ENCODE data around the gene PPP2R3C. TPM values are rescaled to one million over a fixed set of nuclear protein-coding genes. Genes with fewer than 3 reads are reported as not detected.

Gene PPP2R3C
- total and polyA plus RNA-seq, 2 of the 4 experiments (the other 2 are of a cell fraction) = 15.9 to 17.0 TPM

DNA sequence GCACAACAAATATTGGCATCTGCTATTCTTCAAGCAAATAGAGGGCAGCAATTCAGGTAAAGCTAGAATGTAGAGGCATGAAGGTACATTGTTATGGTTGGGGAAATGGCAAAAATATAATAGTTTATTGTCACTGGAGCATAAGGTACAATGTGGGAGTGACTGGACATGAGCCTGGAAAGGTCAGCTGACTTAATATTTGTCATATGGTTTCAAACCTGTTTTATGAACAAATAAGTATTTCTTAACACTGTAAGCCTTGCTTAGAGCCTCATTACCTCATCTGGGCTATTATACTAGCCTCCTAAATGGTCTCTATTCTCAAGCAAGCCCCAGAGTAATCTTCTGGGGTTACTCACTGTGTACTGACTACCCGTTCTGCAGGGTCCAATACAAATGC lies 42.0 kb downstream of the PPP2R3C start:
- in situ Hi-C loops (cut with MboI; ENCODE audit: low sequenced_read_pairs) (no loop called here), dilution Hi-C loops (cut with HindIII; ENCODE audit: low sequenced_read_pairs, unreplicated experiment) (no loop called here), intact Hi-C loops (cut with micrococcal nuclease) (loop anchor here (5.0 kb wide), 1 partner anchor 67 kb away; no protein-coding TSS in a partner anchor)
- Histone ChIP-seq H3K4ac (ENCODE audit: low read depth, low read length) (no peak overlapping the region), H3K4me2 (ENCODE audit: low read depth, low read length) (no peak overlapping the region), H4K8ac (ENCODE audit: low read depth in 2 of 2, low read length in 2 of 2) (no peak overlapping the region), H4K20me1 (ENCODE audit: insufficient read depth, low read length) (no peaks in the 10 kb centered on the region), H3K4me3 (ENCODE audit: insufficient read depth, low read depth, low read length) (no peak overlapping the region), H4K91ac (ENCODE audit: insufficient read depth, low read depth, low read length) (no peak overlapping the region), H2BK15ac (ENCODE audit: low read depth, low read length) (no peak overlapping the region), H2AK9ac (replicated peaks; ENCODE audit: low read depth, low read length, poor library complexity) (no peak overlapping the region), H3K18ac (ENCODE audit: low read depth, low read length) (no peak overlapping the region), H3K9me3 (ENCODE audit: control insufficient read depth, insufficient read depth, low read length) (no peaks in the 10 kb centered on the region), H3K4me1 (ENCODE audit: control insufficient read depth, insufficient read depth, low read length) (no peaks in the 10 kb centered on the region), H3K56ac (ENCODE audit: extremely low read depth, insufficient read depth, low read length) (no peak overlapping the region), H3K14ac (replicated peaks; ENCODE audit: low read depth, low read length) (no peak overlapping the region), H2AK5ac (ENCODE audit: low read depth, low read length) (no peak overlapping the region), H3K36me3 (ENCODE audit: control insufficient read depth, insufficient read depth, low read length) (peaks cover 14% of the 10 kb centered on the region), H3K27ac (ENCODE audit: insufficient read depth, low read length) (no peak overlapping the region), H3K9ac (ENCODE audit: low read depth, low read length) (no peak overlapping the region), H4K5ac (ENCODE audit: low read depth, low read length) (no peak overlapping the region), H3K23ac (ENCODE audit: low read depth, low read length) (no peak overlapping the region), H2BK120ac (ENCODE audit: low read depth, low read length) (no peak overlapping the region), H3K9me1 (ENCODE audit: insufficient read depth, low read length) (no peaks in the 10 kb centered on the region), H2AFZ (replicated peaks; ENCODE audit: low read length, poor library complexity) (no peak overlapping the region), H2BK5ac (ENCODE audit: low read depth, low read length, poor library complexity, severe bottlenecking) (no peak overlapping the region), H3K27me3 (ENCODE audit: control insufficient read depth, insufficient read depth, low read length) (no peaks in the 10 kb centered on the region), H3K79me1 (ENCODE audit: low read depth in 1 of 2, low read length in 2 of 2) (peaks cover 0 to 7% of the 10 kb centered on the region in 2 experiments; a peak in 2 of 4 replicates), H2BK20ac (ENCODE audit: low read depth, low read length) (no peak overlapping the region)
- ATAC-seq (ENCODE audit: low read depth) = no peak
- CTCF ChIA-PET = no interaction called here
- DNase-seq = no peak
- no TSS peak for BruUV-seq (replicated peaks)
- TF ChIP-seq MAFK (IDR thresholded peaks at IDR 0.05; ENCODE audit: low read depth, low read length) = no peak
- TF ChIP-seq MXI1 (IDR thresholded peaks at IDR 0.05; ENCODE audit: borderline replicate concordance, low read depth, low read length) = no peak
- TF ChIP-seq SMC3 (IDR thresholded peaks at IDR 0.05; ENCODE audit: low read depth, low read length) = no peak
- TF ChIP-seq MAZ (IDR thresholded peaks at IDR 0.05; ENCODE audit: borderline replicate concordance, low read depth, low read length) = no peak
- TF ChIP-seq RCOR1 (IDR thresholded peaks at IDR 0.05; ENCODE audit: insufficient replicate concordance, low read length) = no peak
- TF ChIP-seq FOS (IDR thresholded peaks at IDR 0.05; ENCODE audit: low read depth, low read length) = no peak
- TF ChIP-seq CEBPB (IDR thresholded peaks at IDR 0.05; ENCODE audit: low read depth, low read length) = no peak
- no peak for TF ChIP-seq RFX5 (IDR thresholded peaks at IDR 0.05; ENCODE audit: low read depth, low read length)
- no peak for TF ChIP-seq CTCF (conservative IDR thresholded peaks at IDR 0.05; ENCODE audit: low read depth, low read length)
- no peak for TF ChIP-seq CHD1 (IDR thresholded peaks at IDR 0.05; ENCODE audit: low read depth, low read length)
- no peak for TF ChIP-seq USF2 (IDR thresholded peaks at IDR 0.05; ENCODE audit: low read depth, low read length)
- TF ChIP-seq NFE2L2 (IDR thresholded peaks at IDR 0.05; ENCODE audit: low read depth, low read length) = no peak
- TF ChIP-seq BHLHE40 (IDR thresholded peaks at IDR 0.05; ENCODE audit: low read depth, low read length) = no peak
- no peak for TF ChIP-seq ELK1 (IDR thresholded peaks at IDR 0.05; ENCODE audit: borderline replicate concordance, low read depth, low read length)
- no peak for TF ChIP-seq RAD21 (IDR thresholded peaks at IDR 0.05; ENCODE audit: low read length)
- TF ChIP-seq POLR2A (IDR thresholded peaks at IDR 0.05; ENCODE audit: low read depth, low read length) = no peak
- 100% methylated on average over 1 of the region's 1 CpG; no CpG with 5 or more reads in 1 of the 2 experiments for WGBS, 2 experiments (ENCODE audit: extremely low coverage in 2 of 2, insufficient read length in 1 of 2)
- POLR2A ChIA-PET (ENCODE audit: unreplicated experiment) = no interaction called here
